ENCODE results near the gene FTL. TPM values are rescaled to one million over a fixed set of nuclear protein-coding genes. Genes with fewer than 3 reads are reported as not detected.

Gene FTL
- total and polyA plus RNA-seq, 7 donors: 802 to 2,269 (median 1,296) TPM

GRCh38 chr19:48964205-48965039 is 687 bp upstream of the FTL start:
- WGBS, 3 donors: 28 to 37% (median 28%) methylated on average over 19 of the region's 19 CpGs
- intact Hi-C loops (cut with DNase I): loop anchor here (2.0 to 10.0 kb wide), 4 partner anchors 87 to 330 kb away; partner anchors contain the start of genes DBP (in 1 of the 2) and PPP1R15A (in 1 of the 2)
- no peak for DNase-seq
- Histone ChIP-seq H3K4me1 (peaks cover 35% of the 10 kb centered on the region), H3K27ac (peak overlapping the region; percentile 89), H3K27me3 (ENCODE audit: insufficient read depth in 3 of 3, low read length in 2 of 3) (no peaks in the 10 kb centered on the region), H3K9me3 (no peaks in the 10 kb centered on the region), H3K4me3 (peak overlapping the region; percentile 94), H3K36me3 (ENCODE audit: insufficient read depth in 1 of 2, low read depth in 1 of 2) (peaks cover 0 to 26% of the 10 kb centered on the region in 2 donors)
- ATAC-seq: peak in 2 of 4 donors; percentile 0 to 9
- no peak for TF ChIP-seq CTCF (IDR thresholded peaks at IDR 0.05)

GRCh38 chr19:48965806-48966540 is 864 bp downstream of the FTL start:
- 4 to 12% (median 5%) methylated on average over 36 of the region's 36 CpGs for WGBS, 3 donors
- Histone ChIP-seq H3K4me1 (peaks cover 43% of the 10 kb centered on the region), H3K4me3 (peak overlapping the region; percentile 94), H3K27ac (peak overlapping the region; percentile 89), H3K27me3 (ENCODE audit: insufficient read depth in 3 of 3, low read length in 2 of 3) (no peaks in the 10 kb centered on the region), H3K9me3 (no peaks in the 10 kb centered on the region), H3K36me3 (ENCODE audit: insufficient read depth in 1 of 2, low read depth in 1 of 2) (peaks cover 0 to 40% of the 10 kb centered on the region in 2 donors)
- DNase-seq: peak; percentile 89 to 94
- TF ChIP-seq CTCF (IDR thresholded peaks at IDR 0.05): no peak
- ATAC-seq: peak; percentile 53 to 76 (median 68)
- intact Hi-C loops (cut with DNase I): loop anchor here (2.0 to 10.0 kb wide), 3 partner anchors 94 to 331 kb away; partner anchors contain the start of genes DBP (in 1 of the 2) and PPP1R15A (in 1 of the 2)

DNA sequence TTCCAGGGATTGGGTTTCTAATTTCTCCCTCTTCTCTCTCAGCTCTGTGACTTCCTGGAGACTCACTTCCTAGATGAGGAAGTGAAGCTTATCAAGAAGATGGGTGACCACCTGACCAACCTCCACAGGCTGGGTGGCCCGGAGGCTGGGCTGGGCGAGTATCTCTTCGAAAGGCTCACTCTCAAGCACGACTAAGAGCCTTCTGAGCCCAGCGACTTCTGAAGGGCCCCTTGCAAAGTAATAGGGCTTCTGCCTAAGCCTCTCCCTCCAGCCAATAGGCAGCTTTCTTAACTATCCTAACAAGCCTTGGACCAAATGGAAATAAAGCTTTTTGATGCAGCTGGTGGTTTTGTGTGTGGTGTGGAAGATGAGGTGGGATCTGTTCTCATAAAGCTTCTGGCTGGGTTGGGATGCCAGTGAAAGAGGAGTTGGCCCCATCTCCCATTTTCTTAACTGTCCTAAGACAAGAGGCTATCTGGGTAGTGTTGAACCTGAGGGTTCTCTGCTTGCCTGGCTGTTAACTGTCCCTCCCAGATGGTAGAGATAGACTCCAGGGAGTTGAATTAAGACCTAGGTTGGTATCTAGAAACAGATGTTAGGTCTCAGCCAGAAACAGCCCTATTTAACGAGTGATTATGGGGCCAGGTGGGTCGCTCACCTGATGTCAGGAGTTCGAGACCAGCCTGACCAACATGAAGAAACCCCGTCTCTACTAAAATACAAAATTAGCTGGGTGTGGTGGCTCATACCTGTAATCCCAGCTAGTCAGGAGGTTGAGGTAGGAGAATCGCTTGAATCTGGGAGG is 1.6 kb downstream of the FTL start:
- TF ChIP-seq CTCF (IDR thresholded peaks at IDR 0.05): no peak
- Histone ChIP-seq H3K27ac (peak overlapping the region; percentile 89), H3K4me3 (peak overlapping the region; percentile 94), H3K9me3 (no peaks in the 10 kb centered on the region), H3K36me3 (ENCODE audit: insufficient read depth in 1 of 2, low read depth in 1 of 2) (peaks cover 0 to 47% of the 10 kb centered on the region in 2 donors), H3K27me3 (ENCODE audit: insufficient read depth in 3 of 3, low read length in 2 of 3) (no peaks in the 10 kb centered on the region), H3K4me1 (peaks cover 43% of the 10 kb centered on the region)
- ATAC-seq (no peak), DNase-seq (no peak)
- intact Hi-C loops (cut with DNase I): loop anchor here in 1 of 2 donors (5.0 to 10.0 kb wide), 2 partner anchors 94 to 332 kb away; partner anchors contain the start of genes DBP and PPP1R15A
- WGBS, 3 donors: 54 to 83% (median 58%) methylated on average over 10 of the region's 10 CpGs
